Measurements from ENCODE around the gene ABCC6. TPM values are rescaled to one million over a fixed set of nuclear protein-coding genes. Genes with fewer than 3 reads are reported as not detected.

ABCC6 gene
- total and polyA plus RNA-seq, 2 donors (not counting 1 experiment from before 2014, with no cell fraction given): 0.27 TPM; not detected in 1

- Histone ChIP-seq H3K9me3 (ENCODE audit: control extremely low read depth in 1 of 3, control insufficient read depth in 2 of 3, insufficient read depth in 1 of 3, low read length in 2 of 3) (peaks cover 0 to 4% (median 0%) of the 10 kb centered on the region in 3 donors), H3K4me1 (ENCODE audit: control insufficient read depth in 2 of 2, insufficient read depth in 2 of 2, low read length in 2 of 2) (no peaks in the 10 kb centered on the region), H3K27ac (ENCODE audit: low read length in 2 of 2) (no peak overlapping the region), H2AFZ (ENCODE audit: insufficient read depth, low read depth, low read length, poor library complexity, severe bottlenecking) (no peak overlapping the region), H3K4me2 (replicated peaks; ENCODE audit: low read depth, low read length, poor library complexity, severe bottlenecking) (no peak overlapping the region), H4K20me1 (ENCODE audit: control insufficient read depth, insufficient read depth, low read length, poor library complexity, severe bottlenecking) (no peaks in the 10 kb centered on the region), H3K79me2 (ENCODE audit: control insufficient read depth, insufficient read depth, low read length) (no peaks in the 10 kb centered on the region), H3K36me3 (replicated peaks in 1 of 2; ENCODE audit: control extremely low read depth in 1 of 2, control insufficient read depth in 1 of 2, extremely low read depth in 1 of 2, insufficient read depth in 2 of 2, low read length in 1 of 2) (peaks cover 0 to 83% of the 10 kb centered on the region in 2 experiments), H3K9ac (ENCODE audit: low read length) (no peak overlapping the region), H3K27me3 (replicated peaks in 1 of 4; ENCODE audit: control extremely low read depth in 1 of 4, control insufficient read depth in 3 of 4, insufficient read depth in 4 of 4, low read length in 3 of 4) (no peaks in the 10 kb centered on the region), H3K4me3 (ENCODE audit: control extremely low read depth in 1 of 5, extremely low read depth in 1 of 5, insufficient read depth in 1 of 5, low read depth in 2 of 5, low read length in 4 of 5) (no peak overlapping the region)
- POLR2A ChIA-PET: no interaction called here
- H3K27me3 Mint-ChIP-seq: no peaks in the 10 kb centered on the region
- WGBS (ENCODE audit: insufficient coverage): 100% methylated on average over 2 of the region's 4 CpGs
- CTCF ChIA-PET: no interaction called here
- ATAC-seq (ENCODE audit: low read depth) (no peak), DNase-seq (no peak)
- no peak overlapping the region for H3K27ac Mint-ChIP-seq
- intact Hi-C loops (cut with micrococcal nuclease): no loop called here
- H3K9me3 Mint-ChIP-seq (ENCODE audit: insufficient read depth): no peaks in the 10 kb centered on the region
- TF ChIP-seq CTCF (IDR thresholded peaks at IDR 0.05): no peak
- no peak for TF ChIP-seq EZH2 (IDR thresholded peaks at IDR 0.05; ENCODE audit: borderline replicate concordance, insufficient read depth, low read depth, low read length, poor library complexity, severe bottlenecking)
- H3K4me3 Mint-ChIP-seq: no peak overlapping the region
- H3K4me1 Mint-ChIP-seq: peaks cover 11% of the 10 kb centered on the region
Measured at GRCh38 chr16:16140537-16140936, 82.8 kb downstream of the ABCC6 start.

- no peaks in the 10 kb centered on the region for H3K27me3 Mint-ChIP-seq
- H3K9me3 Mint-ChIP-seq (ENCODE audit: insufficient read depth): no peaks in the 10 kb centered on the region
- ChIA-PET POLR2A (no interaction called here), CTCF (no interaction called here)
- ATAC-seq (ENCODE audit: low read depth): no peak
- no peak overlapping the region for H3K27ac Mint-ChIP-seq
- Histone ChIP-seq H3K79me2 (ENCODE audit: control insufficient read depth, insufficient read depth, low read length) (no peaks in the 10 kb centered on the region), H3K9me3 (ENCODE audit: control extremely low read depth in 1 of 3, control insufficient read depth in 2 of 3, insufficient read depth in 1 of 3, low read length in 2 of 3) (peaks cover 0 to 4% (median 0%) of the 10 kb centered on the region in 3 donors), H3K4me1 (ENCODE audit: control insufficient read depth in 2 of 2, insufficient read depth in 2 of 2, low read length in 2 of 2) (no peaks in the 10 kb centered on the region), H3K27me3 (replicated peaks in 1 of 4; ENCODE audit: control extremely low read depth in 1 of 4, control insufficient read depth in 3 of 4, insufficient read depth in 4 of 4, low read length in 3 of 4) (no peaks in the 10 kb centered on the region), H3K27ac (ENCODE audit: low read length in 2 of 2) (no peak overlapping the region), H3K4me2 (replicated peaks; ENCODE audit: low read depth, low read length, poor library complexity, severe bottlenecking) (no peak overlapping the region), H4K20me1 (ENCODE audit: control insufficient read depth, insufficient read depth, low read length, poor library complexity, severe bottlenecking) (no peaks in the 10 kb centered on the region), H3K9ac (ENCODE audit: low read length) (no peak overlapping the region), H3K4me3 (ENCODE audit: control extremely low read depth in 1 of 5, extremely low read depth in 1 of 5, insufficient read depth in 1 of 5, low read depth in 2 of 5, low read length in 4 of 5) (no peak overlapping the region), H3K36me3 (replicated peaks in 1 of 2; ENCODE audit: control extremely low read depth in 1 of 2, control insufficient read depth in 1 of 2, extremely low read depth in 1 of 2, insufficient read depth in 2 of 2, low read length in 1 of 2) (peaks cover 0 to 82% of the 10 kb centered on the region in 2 experiments), H2AFZ (ENCODE audit: insufficient read depth, low read depth, low read length, poor library complexity, severe bottlenecking) (no peak overlapping the region)
- DNase-seq: no peak
- TF ChIP-seq CTCF (IDR thresholded peaks at IDR 0.05) (no peak), EZH2 (IDR thresholded peaks at IDR 0.05; ENCODE audit: borderline replicate concordance, insufficient read depth, low read depth, low read length, poor library complexity, severe bottlenecking) (no peak)
- H3K4me1 Mint-ChIP-seq: peaks cover 11% of the 10 kb centered on the region
- no peak overlapping the region for H3K4me3 Mint-ChIP-seq
- 100% methylated on average over 5 of the region's 7 CpGs for WGBS (ENCODE audit: insufficient coverage)
- intact Hi-C loops (cut with micrococcal nuclease): no loop called here
Measured at GRCh38 chr16:16139806-16140205, 83.5 kb downstream of the ABCC6 start.
